ENCODE measurements around the gene INSIG1.

DNA sequence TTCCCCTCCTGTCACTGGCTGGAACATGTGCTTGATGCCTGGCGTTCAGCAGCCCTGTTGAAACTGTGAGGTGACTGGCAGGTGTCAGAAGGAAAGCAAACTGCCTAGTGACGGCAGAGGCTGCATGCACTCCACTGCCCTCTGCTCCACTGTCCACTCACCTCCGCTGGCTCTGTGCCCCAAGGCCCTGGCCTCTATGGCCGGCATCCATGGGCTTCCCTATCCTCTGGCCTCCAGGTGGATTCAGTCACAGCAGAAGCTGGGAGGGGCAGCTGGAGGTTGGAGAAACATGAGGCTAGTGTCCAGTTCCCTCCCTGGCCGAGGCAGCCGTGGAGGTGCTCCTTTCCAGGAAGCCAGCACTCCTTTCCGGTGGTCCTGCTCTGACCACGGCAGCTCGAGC, 31.2 kb upstream of the INSIG1 start:
- TF ChIP-seq POLR2A (IDR thresholded peaks at IDR 0.05; ENCODE audit: low read length), result no peak
- no peak for TF ChIP-seq GATA1 (IDR thresholded peaks at IDR 0.05; ENCODE audit: low read depth, low read length)

All from erythroblast (primary cell).